CD8-positive, alpha-beta memory T cell (primary cell): ENCODE data around the gene ZFAND5. TPM values are rescaled to one million over a fixed set of nuclear protein-coding genes. Genes with fewer than 3 reads are reported as not detected.
A peak's percentile ranks its signal among the peaks of the same experiment; 100 is the strongest.

ENCODE experiments used
- CTCF ChIA-PET: fragments of 350-600 bp; sonication (Branson Sonifier 250); formaldehyde crosslinking; loops from one replicate; lab custom pipeline; 2021; ENCODE audit warnings: antibody characterized with exemption; lab: Charles Lee
- POLR2A ChIA-PET: fragments of 350-600 bp; sonication (Branson Sonifier 250); formaldehyde crosslinking; loops from one replicate; lab custom pipeline; 2021; ENCODE audit warnings: antibody characterized with exemption; lab: Charles Lee
- DNase-seq, 5 donors: peaks; one replicate each; pipeline versions ENCODE4 v3.0.0 to v3.0.0-alpha.2; 2020 to 2022; ENCODE audit warnings: mixed read lengths in 1 of 5
- H3K27ac ChIP-seq: one replicate; pipeline ENCODE4 v1.7.0; 2013; ENCODE audit warnings: low read depth, mild to moderate bottlenecking, low read length, moderate library complexity
- H3K27me3 ChIP-seq: 2 replicates; pipeline ENCODE4 v1.7.0; 2013; ENCODE audit warnings: low read length, mild to moderate bottlenecking; ENCODE audit not compliant: insufficient read depth, poor library complexity, severe bottlenecking
- H3K36me3 ChIP-seq: 2 replicates; pipeline ENCODE4 v1.7.0; 2013; ENCODE audit warnings: mild to moderate bottlenecking, low read length, moderate library complexity; ENCODE audit not compliant: insufficient read depth
- H3K4me1 ChIP-seq: 2 replicates; pipeline ENCODE4 v1.7.0; 2013; ENCODE audit warnings: mild to moderate bottlenecking, low read length, moderate library complexity; ENCODE audit not compliant: insufficient read depth
- H3K4me3 ChIP-seq: 2 replicates; pipeline ENCODE4 v1.7.0; 2013; ENCODE audit warnings: mild to moderate bottlenecking, low read length
- H3K9me3 ChIP-seq: 2 replicates; pipeline ENCODE4 v1.7.0; 2013; ENCODE audit warnings: mild to moderate bottlenecking, low read length
- H3K27ac Mint-ChIP-seq, 8 donors: one replicate each; pipeline ENCODE4 v1.8.0; 2020 to 2021; ENCODE audit warnings: mixed read lengths in 8 of 8, mild to moderate bottlenecking in 6 of 8, inconsistent platforms in 3 of 8, moderate library complexity in 3 of 8
- H3K27me3 Mint-ChIP-seq, 2 donors: one replicate each; pipeline ENCODE4 v1.8.0; 2020 to 2021; ENCODE audit warnings: mixed read lengths in 2 of 2, mild to moderate bottlenecking in 1 of 2, moderate library complexity in 1 of 2
- H3K36me3 Mint-ChIP-seq, 3 donors: one replicate each; pipeline ENCODE4 v1.8.0; 2020 to 2021; ENCODE audit warnings: mixed read lengths in 3 of 3, inconsistent platforms in 1 of 3, mild to moderate bottlenecking in 1 of 3
- H3K4me1 Mint-ChIP-seq, 3 donors: one replicate each; pipeline ENCODE4 v1.8.0; 2020 to 2021; ENCODE audit warnings: mixed read lengths in 3 of 3, inconsistent platforms in 1 of 3, mild to moderate bottlenecking in 1 of 3
- H3K4me3 Mint-ChIP-seq, 7 donors: one replicate each; pipeline ENCODE4 v1.8.0; 2020 to 2021; ENCODE audit warnings: mixed read lengths in 7 of 7, mild to moderate bottlenecking in 6 of 7, moderate library complexity in 4 of 7, inconsistent platforms in 2 of 7
- H3K9me3 Mint-ChIP-seq, 5 donors: one replicate each; pipeline ENCODE4 v1.8.0; 2020 to 2022; ENCODE audit warnings: mixed read lengths in 5 of 5, mild to moderate bottlenecking in 3 of 5, moderate library complexity in 2 of 5, inconsistent platforms in 1 of 5
- polyA plus RNA-seq: library from polyadenylated mRNA; unstranded; fragments of 300-500 nt; fragmentation: Illumina TruSeq; gene quantifications from one replicate; pipeline ENCODE4 v1.2.3, GENCODE V29; 2021
- total RNA-seq, 2 experiments: library from RNA; stranded (reverse); gene quantifications; one replicate each; pipeline ENCODE4 v1.2.3, GENCODE V29; 2021

Gene ZFAND5
- total and polyA plus RNA-seq, 3 experiments from 2014 or later = 82.4 to 98.8 (median 91.0) TPM

- CTCF ChIA-PET = no interaction called here
- POLR2A ChIA-PET = no interaction called here
- DNase-seq = no peak
Measured at GRCh38 chr9:72351538-72352453, 13.2 kb downstream of the ZFAND5 start.

GRCh38 chr9:72349911-72350310, 15.1 kb downstream of the ZFAND5 start:
- CTCF ChIA-PET = no interaction called here
- POLR2A ChIA-PET = no interaction called here

More at GRCh38 chr9:72351538-72352453, 13.2 kb downstream of the ZFAND5 start:
- no peaks in the 10 kb centered on the region for H3K27me3 ChIP-seq
- Mint-ChIP-seq H3K27ac (peak overlapping the region in 3 of 8 donors; percentile 48 to 76 (median 56)), H3K4me3 (no peak overlapping the region), H3K4me1 (peaks cover 17 to 23% (median 21%) of the 10 kb centered on the region in 3 donors), H3K36me3 (peaks cover 0 to 48% (median 16%) of the 10 kb centered on the region in 3 donors), H3K9me3 (no peaks in the 10 kb centered on the region), H3K27me3 (no peaks in the 10 kb centered on the region)
- no peak overlapping the region for H3K4me3 ChIP-seq
- H3K9me3 ChIP-seq = no peaks in the 10 kb centered on the region
- H3K36me3 ChIP-seq = peaks cover 24% of the 10 kb centered on the region
- no peak overlapping the region for H3K27ac ChIP-seq
- no peaks in the 10 kb centered on the region for H3K4me1 ChIP-seq

GRCh38 chr9:72349240-72349639, 15.8 kb downstream of the ZFAND5 start:
- H3K4me1 ChIP-seq = no peaks in the 10 kb centered on the region
- no peaks in the 10 kb centered on the region for H3K9me3 Mint-ChIP-seq
- DNase-seq = no peak
- H3K9me3 ChIP-seq = no peaks in the 10 kb centered on the region
- no peaks in the 10 kb centered on the region for H3K27me3 ChIP-seq
- H3K27ac Mint-ChIP-seq = no peak overlapping the region
- H3K36me3 Mint-ChIP-seq = peaks cover 0 to 23% (median under 1%) of the 10 kb centered on the region in 3 donors
- no peak overlapping the region for H3K4me3 Mint-ChIP-seq
- peaks cover 3 to 9% (median 4%) of the 10 kb centered on the region in 3 donors for H3K4me1 Mint-ChIP-seq
- H3K27ac ChIP-seq = no peak overlapping the region
- ChIA-PET CTCF (no interaction called here), POLR2A (no interaction called here)
- peaks cover 0 to under 1% of the 10 kb centered on the region in 2 donors for H3K27me3 Mint-ChIP-seq
- peaks cover 2% of the 10 kb centered on the region for H3K36me3 ChIP-seq
- no peak overlapping the region for H3K4me3 ChIP-seq

More at GRCh38 chr9:72349911-72350310, 15.1 kb downstream of the ZFAND5 start:
- Histone ChIP-seq H3K4me3 (no peak overlapping the region), H3K9me3 (no peaks in the 10 kb centered on the region), H3K27ac (no peak overlapping the region), H3K27me3 (no peaks in the 10 kb centered on the region), H3K36me3 (peaks cover 8% of the 10 kb centered on the region), H3K4me1 (no peaks in the 10 kb centered on the region)
- no peak overlapping the region for H3K27ac Mint-ChIP-seq
- H3K4me1 Mint-ChIP-seq = peaks cover 4 to 9% (median 7%) of the 10 kb centered on the region in 3 donors
- no peak for DNase-seq
- H3K27me3 Mint-ChIP-seq = no peaks in the 10 kb centered on the region
- peaks cover 0 to 29% (median 5%) of the 10 kb centered on the region in 3 donors for H3K36me3 Mint-ChIP-seq
- H3K9me3 Mint-ChIP-seq = no peaks in the 10 kb centered on the region
- no peak overlapping the region for H3K4me3 Mint-ChIP-seq

GRCh38 chr9:72346333-72346732, 18.7 kb downstream of the ZFAND5 start:
- Mint-ChIP-seq H3K4me3 (peak overlapping the region in 1 of 7 donors; percentile 45), H3K27me3 (peaks cover 9 to 10% of the 10 kb centered on the region in 2 donors), H3K9me3 (no peaks in the 10 kb centered on the region), H3K27ac (no peak overlapping the region), H3K4me1 (peaks cover 1 to 4% (median 2%) of the 10 kb centered on the region in 3 donors), H3K36me3 (peaks cover 0 to 1% (median 0%) of the 10 kb centered on the region in 3 donors)
- no peaks in the 10 kb centered on the region for H3K36me3 ChIP-seq
- CTCF ChIA-PET = no interaction called here
- no peak overlapping the region for H3K27ac ChIP-seq
- H3K4me1 ChIP-seq = no peaks in the 10 kb centered on the region
- no peaks in the 10 kb centered on the region for H3K9me3 ChIP-seq
- no peaks in the 10 kb centered on the region for H3K27me3 ChIP-seq
- no peak overlapping the region for H3K4me3 ChIP-seq
- no peak for DNase-seq
- POLR2A ChIA-PET = no interaction called here

GRCh38 chr9:72338631-72339030, 26.4 kb downstream of the ZFAND5 start:
- POLR2A ChIA-PET = no interaction called here
- Histone ChIP-seq H3K27me3 (no peaks in the 10 kb centered on the region), H3K27ac (no peak overlapping the region), H3K4me3 (no peak overlapping the region), H3K36me3 (no peaks in the 10 kb centered on the region), H3K9me3 (no peaks in the 10 kb centered on the region), H3K4me1 (no peaks in the 10 kb centered on the region)
- CTCF ChIA-PET = no interaction called here
- no peak overlapping the region for H3K27ac Mint-ChIP-seq
- H3K4me3 Mint-ChIP-seq = no peak overlapping the region
- H3K4me1 Mint-ChIP-seq = no peaks in the 10 kb centered on the region
- H3K27me3 Mint-ChIP-seq = peaks cover 7 to 18% of the 10 kb centered on the region in 2 donors
- H3K9me3 Mint-ChIP-seq = no peaks in the 10 kb centered on the region
- peaks cover 0 to 6% (median 0%) of the 10 kb centered on the region in 3 donors for H3K36me3 Mint-ChIP-seq
- no peak for DNase-seq

GRCh38 chr9:72337286-72337685, 27.7 kb downstream of the ZFAND5 start:
- H3K4me1 Mint-ChIP-seq = no peaks in the 10 kb centered on the region
- no peak overlapping the region for H3K4me3 Mint-ChIP-seq
- no peaks in the 10 kb centered on the region for H3K9me3 ChIP-seq
- no peaks in the 10 kb centered on the region for H3K27me3 ChIP-seq
- H3K27ac ChIP-seq = no peak overlapping the region
- H3K9me3 Mint-ChIP-seq = no peaks in the 10 kb centered on the region
- H3K4me3 ChIP-seq = no peak overlapping the region
- DNase-seq = no peak
- H3K36me3 ChIP-seq = no peaks in the 10 kb centered on the region
- no peaks in the 10 kb centered on the region for H3K4me1 ChIP-seq
- ChIA-PET POLR2A (no interaction called here), CTCF (no interaction called here)
- H3K36me3 Mint-ChIP-seq = peaks cover 0 to 6% (median 0%) of the 10 kb centered on the region in 3 donors
- H3K27me3 Mint-ChIP-seq = peaks cover 4 to 16% of the 10 kb centered on the region in 2 donors
- peak overlapping the region in 1 of 8 donors; percentile 84 for H3K27ac Mint-ChIP-seq

GRCh38 chr9:72334658-72335337, 30.2 kb downstream of the ZFAND5 start:
- CTCF ChIA-PET = interaction anchor here (1.2 kb wide), 1 partner anchor 8 kb away, joined by 5 read pairs; no protein-coding TSS in a partner anchor
- H3K4me1 Mint-ChIP-seq = no peaks in the 10 kb centered on the region
- peaks cover 4 to 13% of the 10 kb centered on the region in 2 donors for H3K27me3 Mint-ChIP-seq
- Histone ChIP-seq H3K36me3 (no peaks in the 10 kb centered on the region), H3K4me3 (no peak overlapping the region), H3K27ac (no peak overlapping the region), H3K27me3 (no peaks in the 10 kb centered on the region), H3K9me3 (no peaks in the 10 kb centered on the region), H3K4me1 (no peaks in the 10 kb centered on the region)
- H3K36me3 Mint-ChIP-seq = peaks cover 0 to 6% (median 0%) of the 10 kb centered on the region in 3 donors
- H3K9me3 Mint-ChIP-seq = no peaks in the 10 kb centered on the region
- H3K27ac Mint-ChIP-seq = no peak overlapping the region
- POLR2A ChIA-PET = no interaction called here
- no peak for DNase-seq
- H3K4me3 Mint-ChIP-seq = no peak overlapping the region

GRCh38 chr9:72333709-72334108, 31.3 kb downstream of the ZFAND5 start:
- Mint-ChIP-seq H3K4me1 (no peaks in the 10 kb centered on the region), H3K36me3 (peaks cover 0 to 6% (median 0%) of the 10 kb centered on the region in 3 donors), H3K27ac (no peak overlapping the region), H3K4me3 (no peak overlapping the region), H3K27me3 (peaks cover 4 to 13% of the 10 kb centered on the region in 2 donors), H3K9me3 (no peaks in the 10 kb centered on the region)
- no peaks in the 10 kb centered on the region for H3K36me3 ChIP-seq
- no peak overlapping the region for H3K4me3 ChIP-seq
- H3K27ac ChIP-seq = no peak overlapping the region
- H3K9me3 ChIP-seq = no peaks in the 10 kb centered on the region
- no peaks in the 10 kb centered on the region for H3K27me3 ChIP-seq
- ChIA-PET POLR2A (no interaction called here), CTCF (no interaction called here)
- no peak for DNase-seq
- H3K4me1 ChIP-seq = no peaks in the 10 kb centered on the region
